Amygdala (tissue), 56 donors: Measurements from ENCODE around the gene TNFRSF14.

Experiments
- DNase-seq, 56 donors: peaks; one replicate each; lab custom pipeline; 2025; lab: John Stamatoyannopoulos, UW

Gene TNFRSF14

DNA sequence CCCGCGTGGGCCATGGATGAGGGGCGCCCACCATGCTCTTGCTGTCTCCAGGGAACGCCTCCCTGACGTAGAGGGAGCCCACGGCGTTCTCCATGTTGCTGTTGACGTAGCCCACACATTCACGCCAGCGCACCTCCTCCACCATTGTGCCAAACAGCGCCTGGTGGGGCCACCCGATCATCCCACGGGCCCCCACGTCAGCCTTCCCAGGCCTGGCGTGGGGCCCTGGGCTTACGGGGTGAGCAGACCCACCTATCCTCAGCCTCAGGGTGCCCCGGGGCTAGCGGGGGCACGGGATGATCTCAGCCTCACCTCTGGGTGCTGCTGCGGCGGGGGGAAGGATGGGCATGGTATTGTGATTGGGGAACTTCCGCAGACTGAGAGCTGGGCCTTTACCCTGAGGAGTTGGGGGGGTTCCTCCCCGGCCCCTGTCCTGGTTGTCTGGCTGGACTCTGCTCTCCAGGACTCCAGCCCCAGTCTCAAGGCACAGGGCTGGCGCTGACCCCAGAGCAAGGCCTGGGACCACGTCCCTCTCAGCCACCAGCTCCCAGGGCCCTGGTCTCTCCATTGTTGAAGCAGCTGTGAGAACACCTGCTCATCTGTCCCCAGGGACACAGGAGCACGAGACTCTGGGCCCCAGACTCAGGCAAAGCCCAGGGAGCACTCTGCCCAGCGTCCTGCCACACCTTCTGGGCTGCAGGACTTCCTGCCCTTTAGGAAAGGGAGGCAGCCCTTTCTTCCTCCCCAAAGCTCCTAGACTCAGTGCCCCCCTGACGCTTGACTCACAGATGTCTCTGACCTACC is 40.6 kb downstream of the TNFRSF14 start:
- DNase-seq = no peak

DNA sequence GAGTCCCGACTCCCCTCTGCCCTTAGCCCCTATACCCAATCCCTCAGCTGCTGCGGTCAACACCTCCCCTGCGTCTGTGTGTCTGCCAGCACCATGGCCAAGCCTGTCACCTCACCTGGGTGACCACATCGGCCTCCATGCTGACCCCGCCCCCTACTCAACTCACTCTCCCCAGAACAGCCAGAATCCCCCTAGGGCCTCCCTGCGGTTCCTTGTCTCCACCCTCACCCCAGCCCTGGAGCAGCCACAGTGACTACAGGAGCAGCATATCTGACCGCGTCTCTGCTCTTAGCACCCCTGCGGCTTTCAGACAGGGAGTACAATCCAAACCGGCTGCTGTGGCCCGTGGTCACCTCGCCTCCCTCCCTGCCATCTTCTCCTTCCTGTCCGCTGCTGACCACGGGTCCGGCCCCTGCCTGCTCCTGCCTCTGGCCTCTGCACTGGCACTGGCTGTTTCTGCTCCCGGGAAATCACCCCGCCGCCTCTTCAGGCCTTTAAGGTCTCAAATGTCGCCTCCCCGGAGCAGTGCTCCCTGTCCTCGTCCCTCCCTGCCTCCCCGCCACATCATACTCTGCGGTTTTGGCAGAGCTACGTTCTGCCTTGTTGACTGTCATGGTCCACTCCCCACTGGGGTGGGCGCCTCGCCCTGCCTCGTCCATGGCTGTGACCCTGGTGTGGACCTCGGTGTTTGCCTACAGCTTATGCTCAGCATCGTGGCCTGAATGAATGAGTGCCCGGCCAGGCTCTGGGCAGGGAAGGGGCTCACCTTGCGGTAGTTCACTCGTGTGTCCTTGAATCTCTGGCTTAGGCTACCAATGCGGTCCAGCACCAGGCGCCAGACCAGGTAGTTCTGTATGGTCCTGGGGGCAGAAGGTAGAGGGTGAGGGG is 41.5 kb downstream of the TNFRSF14 start:
- DNase-seq = no peak

DNA sequence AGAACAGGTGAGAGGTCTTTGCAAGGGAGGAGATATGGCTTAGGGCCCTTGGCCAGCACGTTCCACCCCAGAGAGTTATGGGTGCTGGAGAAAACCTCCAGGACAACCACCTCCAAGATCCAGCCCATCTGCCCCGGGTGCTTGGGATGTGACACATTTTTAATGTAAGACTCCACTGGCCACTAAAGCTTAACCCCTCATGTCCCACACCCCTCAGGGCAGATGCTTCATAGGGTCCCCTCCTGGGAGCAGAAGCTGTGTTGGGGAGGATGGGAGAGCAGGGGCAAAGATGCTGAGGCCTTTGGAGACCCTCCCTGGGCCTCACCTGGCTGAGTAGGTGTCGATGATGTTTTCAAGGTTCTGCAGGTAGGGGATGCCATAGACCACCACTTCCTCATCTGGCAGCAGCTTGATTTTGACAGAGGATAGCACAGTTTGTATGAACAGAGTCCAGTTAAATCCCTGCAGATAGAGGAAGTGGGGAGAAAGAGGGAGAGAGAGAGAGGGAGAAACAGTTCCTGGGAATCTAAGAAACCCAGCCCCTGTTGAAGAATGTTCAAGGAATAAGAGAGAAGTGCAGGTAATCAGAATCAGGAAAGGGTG is 42.3 kb downstream of the TNFRSF14 start:
- no peak for DNase-seq

DNA sequence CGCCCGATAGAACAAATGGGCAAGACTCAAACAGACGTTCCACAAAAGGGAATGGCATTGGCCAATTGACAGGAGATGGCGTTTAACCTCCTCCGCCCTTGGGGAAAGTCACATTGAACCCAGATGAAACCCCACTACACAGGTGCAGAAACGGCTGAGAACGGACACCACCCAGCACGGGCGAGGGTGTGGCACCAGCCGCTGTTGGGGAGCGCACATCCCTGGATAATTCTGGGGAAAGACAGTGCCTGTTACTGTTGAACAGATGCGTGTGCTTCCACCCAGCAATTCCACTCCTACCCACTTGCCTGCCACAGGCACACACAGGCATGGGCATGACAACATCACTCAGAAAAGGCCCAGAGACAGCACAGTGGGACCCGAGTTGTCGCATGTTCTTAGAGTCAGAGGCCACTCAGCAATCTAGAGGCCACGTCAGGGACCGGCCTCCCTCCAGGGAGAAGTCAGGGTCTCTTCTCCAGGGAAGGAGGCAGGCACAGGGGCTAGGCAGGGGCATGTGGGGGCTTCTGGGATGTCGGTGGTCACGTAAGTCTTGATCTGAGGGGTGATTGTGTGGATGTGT is 45.6 kb downstream of the TNFRSF14 start:
- DNase-seq = no peak

DNA sequence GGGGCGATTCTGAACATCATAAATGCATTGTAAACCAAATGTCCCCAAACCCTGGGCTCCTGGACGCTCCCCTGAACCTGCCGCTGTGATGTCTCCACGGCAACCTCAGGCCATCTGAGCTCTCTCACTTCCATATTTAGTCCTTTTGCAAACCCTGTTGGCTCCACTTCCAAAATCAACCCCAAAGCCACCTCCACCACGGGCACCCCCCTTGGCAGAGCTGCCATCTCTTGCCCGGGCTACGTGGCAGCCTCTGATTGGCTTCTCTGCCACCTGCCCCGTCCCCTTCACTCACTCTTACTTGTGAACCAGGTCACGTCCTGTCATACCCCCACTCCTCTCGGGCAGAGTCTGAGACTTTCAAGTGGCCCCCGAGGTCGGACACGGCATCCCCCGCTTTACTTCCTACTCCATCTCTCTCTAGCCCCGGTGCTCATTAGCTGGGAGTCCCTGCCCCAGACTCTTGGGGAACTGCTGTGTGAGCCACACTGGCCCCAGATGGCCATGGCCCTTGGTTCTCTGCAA is 46.2 kb downstream of the TNFRSF14 start:
- DNase-seq = no peak

DNA sequence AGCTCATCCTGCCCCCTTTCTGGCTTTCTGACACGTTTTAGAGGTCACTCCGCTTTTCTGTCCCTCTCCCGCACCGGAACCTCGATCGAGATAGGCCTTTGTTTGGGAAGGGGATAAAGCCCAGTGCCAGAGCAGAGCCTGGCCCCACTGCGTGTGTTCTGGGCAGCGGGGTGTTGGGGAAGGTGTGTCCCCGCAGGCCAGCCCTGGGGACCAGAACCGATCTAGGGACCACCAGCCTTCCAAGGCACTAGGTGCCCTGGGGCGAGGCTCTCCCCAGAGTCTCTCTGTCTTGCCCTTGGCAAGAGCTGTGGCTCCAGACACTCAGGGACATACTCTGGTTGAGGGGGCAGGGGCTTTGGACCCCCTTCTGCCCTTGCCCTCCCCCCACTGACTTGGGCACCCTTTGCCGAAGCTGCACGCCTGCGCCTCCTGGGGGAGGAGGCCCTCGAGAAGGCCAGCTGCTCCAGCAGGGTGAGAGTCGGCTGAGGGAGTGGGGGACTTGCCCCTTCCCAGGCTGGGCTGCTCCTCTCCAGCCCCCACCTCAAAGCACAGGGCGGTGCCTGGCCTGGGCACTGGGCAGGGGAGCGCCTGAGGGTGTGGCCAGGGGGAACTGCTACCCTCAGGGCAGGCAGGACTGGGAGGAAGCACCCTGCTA is 46.8 kb downstream of the TNFRSF14 start:
- no peak for DNase-seq

DNA sequence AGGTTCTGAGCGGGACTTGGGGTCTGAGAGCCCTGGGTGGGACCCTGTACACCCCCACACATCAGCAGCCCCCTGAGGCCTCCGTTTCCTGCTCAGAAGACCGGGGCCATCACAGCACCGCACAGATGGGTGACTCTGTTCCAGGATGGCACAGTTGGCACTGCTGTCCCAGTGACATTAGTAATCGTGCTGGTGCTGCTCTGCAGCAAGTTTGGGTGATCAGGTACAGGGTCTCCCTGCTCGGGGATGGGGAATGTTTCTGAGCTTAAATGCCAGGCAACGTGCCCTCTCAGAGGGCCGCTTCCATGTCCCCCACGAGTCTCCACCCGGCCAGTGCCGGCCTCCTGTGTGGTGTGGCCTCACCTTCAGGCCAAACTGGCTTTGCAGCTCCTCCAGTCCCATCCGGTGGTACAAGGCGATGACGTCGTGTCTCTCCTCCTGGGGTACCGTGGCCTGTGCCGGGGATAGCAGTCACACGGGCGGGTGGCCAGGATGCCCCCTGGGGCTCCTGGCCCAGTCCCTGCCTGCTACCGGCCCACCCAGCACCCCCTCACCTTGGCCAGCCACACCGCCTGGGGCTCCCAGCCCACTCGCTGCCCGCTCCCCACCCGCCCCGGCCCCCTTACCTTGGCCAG is 47.5 kb downstream of the TNFRSF14 start:
- no peak for DNase-seq

DNA sequence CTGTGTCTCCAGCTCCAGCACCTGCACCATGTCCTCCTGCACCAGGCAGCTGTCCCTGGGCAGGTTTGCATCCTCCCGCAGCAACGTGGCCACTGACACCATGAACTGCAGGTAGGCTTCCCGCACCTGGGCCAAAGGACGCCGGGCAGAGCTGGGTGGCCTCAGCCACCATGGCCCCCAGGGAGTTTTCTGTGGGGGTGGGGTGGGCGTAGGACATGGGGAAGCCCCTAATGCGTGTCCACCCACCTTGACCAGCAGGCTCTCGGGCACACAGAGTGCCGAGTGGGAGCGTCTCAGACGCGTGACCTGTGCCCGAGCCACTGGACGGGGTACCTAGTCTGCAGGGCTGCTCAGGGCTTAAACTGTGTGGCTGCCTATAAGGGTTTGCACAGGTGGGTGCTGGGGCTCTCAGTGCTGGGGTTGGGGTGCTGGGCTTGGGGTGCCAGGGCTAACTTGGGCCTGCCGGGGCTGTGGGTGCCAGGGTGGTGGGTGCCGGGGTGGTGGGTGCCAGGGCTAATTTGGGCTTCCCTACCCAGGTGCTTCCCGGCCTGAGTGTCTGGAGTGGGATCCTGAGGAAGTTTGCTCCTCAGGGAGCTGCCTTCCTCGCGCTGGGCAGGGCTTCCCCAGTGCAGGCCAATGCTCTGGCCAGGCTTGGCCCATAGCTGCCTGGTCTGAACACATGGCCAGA is 48.1 kb downstream of the TNFRSF14 start:
- DNase-seq = no peak

DNA sequence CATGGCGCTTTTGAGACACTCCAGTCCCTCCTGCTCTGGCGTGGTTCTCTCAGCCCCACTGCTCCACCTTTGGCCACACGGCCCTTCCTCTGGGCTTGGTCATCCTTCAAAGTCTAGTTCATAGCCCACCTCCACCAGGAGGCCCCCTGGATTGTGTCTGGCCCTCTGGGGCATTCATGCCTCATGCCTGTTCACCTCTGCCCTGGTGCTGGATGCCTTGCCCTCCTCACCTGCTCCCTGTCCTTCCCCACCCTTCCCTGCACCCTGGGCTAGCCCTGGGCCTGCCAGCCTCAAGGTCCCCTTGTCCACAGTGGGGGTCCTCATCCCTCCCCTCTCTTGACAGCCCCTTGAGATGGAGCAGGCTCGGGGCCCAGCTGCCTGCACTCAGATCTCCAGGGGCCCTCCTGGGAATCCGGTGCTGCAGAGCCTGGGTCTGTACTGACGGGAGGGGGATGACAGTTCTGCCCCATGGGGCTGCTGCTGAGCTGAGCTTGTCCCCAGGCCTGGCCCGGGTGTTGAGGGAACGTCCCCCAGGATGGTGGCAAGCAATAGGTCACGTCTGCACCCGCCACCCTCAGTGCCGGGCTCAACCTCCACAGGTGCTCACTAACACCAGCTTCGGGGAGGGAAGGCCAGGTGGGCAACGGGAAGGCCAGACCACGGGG is 48.8 kb downstream of the TNFRSF14 start:
- no peak for DNase-seq

DNA sequence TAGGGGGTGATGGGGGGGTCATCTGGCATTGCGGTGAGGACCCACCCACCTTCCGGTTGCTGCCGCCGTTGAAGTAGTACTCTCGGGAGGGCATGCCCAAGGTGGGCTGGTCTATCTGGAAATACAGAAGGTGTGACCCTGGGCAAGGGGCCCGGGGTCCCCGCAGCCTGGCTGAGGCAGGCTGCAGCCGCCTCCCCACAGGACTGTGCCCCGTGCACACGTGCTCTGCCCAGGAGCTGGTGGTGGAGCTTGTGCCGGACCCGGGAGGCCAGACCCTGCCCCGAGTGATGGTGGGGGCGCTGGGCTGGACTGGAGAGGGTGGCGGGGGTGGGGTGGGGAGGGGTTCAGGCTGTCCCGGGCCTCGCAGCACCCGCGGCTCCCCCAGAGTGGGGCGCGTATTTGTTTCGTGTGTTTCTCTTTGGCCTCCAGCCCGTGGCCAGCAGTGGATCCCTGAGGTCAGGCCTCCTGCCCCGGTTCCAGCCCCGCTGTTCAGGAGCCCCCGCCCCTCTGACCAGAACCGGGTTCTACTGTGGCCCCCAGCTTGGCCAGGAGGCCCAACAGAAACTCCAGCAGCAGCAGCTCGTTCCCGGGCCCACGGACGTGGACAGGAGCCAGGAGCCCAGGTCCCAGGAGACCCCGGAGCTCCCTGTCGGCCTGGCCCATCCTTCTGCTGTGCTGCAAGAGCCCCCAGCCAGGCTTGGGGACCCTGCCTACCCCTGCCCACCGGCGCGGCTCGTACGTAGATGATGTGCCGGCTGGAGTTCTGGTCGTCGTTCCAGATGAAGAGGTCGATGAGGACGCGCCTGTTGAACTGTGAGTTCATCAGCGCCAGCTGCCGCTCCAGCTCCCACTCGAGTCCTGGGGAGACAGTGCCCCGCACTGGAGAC is 49.6 kb downstream of the TNFRSF14 start:
- no peak for DNase-seq

DNA sequence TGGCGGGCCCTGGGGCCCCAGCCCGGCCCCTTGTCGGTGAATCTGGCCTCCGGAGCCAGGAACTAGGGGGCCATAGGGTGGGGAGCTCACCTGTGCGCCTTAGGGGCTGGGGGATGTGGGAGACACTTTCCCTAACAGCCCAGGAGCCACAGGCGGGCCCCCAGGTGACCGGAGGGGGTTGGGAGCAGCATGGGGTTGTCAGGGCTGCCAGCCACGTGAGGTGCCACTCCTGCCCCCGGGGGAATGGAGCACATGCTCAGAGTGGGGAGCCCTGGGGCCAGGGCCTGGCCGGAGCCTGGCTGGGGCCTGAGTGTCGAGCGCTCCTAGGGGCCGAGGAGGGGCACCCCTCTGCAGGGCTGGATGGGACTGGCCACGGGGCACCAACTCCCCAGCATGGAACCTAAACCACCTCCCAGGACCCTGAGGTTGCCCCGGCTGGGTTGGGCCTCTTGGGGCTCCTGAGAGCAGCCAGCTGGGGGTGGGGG is 50.3 kb downstream of the TNFRSF14 start:
- DNase-seq = no peak

DNA sequence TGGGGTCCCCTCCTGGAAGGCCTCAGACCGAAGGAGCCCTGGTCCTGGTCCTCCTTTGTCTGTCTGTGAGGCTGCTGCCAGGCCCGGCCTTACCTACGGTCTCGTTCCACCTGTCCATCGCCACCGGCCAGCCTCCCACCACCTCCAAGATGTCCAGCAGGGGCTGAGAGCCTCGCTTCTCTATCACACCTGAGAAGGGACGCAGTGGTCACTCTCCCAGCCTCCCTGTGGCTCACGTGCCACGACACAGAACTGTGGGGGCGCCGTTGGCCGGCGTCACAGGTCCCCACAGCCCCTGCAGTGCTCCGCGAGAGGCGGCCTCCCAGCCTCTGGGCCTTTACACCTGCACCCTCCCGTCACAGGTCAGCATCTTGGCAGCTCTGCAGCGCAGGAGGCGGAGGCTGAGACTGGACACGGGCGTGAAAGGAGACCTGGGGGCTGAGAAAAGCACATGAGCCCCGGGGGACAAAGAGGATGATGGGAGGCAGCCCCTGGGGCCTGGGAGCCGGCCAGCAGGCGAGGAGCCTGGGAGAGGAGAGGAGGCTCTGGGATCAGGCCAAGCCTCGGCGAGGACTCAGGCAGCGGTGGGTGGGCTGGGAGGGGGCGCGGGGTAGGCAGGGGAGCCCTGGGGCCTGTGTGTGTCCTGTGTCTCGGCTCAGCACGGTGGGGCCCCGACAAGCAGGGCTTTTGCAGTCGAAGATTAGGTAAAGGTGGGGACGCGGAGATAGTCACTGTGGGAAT is 50.9 kb downstream of the TNFRSF14 start:
- no peak for DNase-seq

DNA sequence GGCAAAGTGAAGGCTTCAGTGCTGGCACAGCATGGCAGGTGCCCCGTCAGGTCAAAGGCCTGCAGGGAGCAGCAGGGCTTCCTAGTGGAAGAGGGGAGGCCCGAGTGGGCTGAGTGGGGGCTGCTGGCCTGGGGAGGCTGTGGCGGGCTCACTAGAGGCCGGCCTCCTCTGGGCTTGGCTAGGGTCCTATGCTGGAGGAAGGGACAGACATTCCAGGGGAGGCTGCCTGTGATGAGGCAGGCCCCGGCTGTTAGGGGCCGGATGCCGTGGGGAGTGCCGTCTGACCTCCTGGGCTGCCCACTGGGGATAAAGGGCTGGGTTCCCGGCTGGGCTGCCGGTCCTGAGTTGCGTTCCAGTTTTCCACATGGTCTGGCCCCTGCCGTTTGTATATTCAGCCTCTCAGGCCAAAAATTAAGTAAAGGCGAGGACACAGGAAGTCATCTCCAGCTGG is 51.5 kb downstream of the TNFRSF14 start:
- no peak for DNase-seq

DNA sequence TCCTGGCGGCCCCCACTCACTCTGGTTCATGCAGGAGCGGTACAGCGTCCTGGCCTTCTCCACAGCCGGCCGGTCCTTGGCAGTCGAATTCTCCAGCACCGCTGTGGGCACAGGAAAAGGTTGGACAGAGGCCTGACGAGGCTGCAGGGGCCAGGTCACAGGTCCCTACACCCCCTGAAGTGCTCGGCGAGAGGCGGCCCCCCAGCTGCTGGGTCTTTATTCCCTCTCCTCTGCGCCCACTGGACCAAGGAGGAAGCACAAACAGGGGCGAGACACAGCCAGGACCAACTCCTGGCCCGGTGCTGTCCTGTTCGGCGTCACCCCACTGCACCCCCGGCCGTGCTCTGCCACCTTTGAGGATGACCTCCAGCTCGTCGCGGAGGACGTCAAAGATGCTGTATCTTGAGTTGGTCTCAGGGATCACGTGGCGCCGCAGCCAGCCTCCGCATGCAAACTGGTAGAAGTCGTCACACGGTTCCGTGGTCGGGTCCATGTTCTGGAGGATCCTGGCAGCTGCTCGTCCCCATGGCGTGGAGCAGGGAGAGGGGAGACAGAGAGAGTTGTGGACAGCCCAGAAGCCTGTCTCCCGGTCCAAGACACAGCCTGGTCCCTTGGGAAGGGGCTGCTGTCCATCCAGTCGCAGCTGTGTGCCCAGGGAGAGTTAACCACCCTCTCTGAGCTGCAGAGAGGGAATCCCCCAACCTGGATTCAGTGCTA is 53.3 kb downstream of the TNFRSF14 start:
- no peak for DNase-seq

DNA sequence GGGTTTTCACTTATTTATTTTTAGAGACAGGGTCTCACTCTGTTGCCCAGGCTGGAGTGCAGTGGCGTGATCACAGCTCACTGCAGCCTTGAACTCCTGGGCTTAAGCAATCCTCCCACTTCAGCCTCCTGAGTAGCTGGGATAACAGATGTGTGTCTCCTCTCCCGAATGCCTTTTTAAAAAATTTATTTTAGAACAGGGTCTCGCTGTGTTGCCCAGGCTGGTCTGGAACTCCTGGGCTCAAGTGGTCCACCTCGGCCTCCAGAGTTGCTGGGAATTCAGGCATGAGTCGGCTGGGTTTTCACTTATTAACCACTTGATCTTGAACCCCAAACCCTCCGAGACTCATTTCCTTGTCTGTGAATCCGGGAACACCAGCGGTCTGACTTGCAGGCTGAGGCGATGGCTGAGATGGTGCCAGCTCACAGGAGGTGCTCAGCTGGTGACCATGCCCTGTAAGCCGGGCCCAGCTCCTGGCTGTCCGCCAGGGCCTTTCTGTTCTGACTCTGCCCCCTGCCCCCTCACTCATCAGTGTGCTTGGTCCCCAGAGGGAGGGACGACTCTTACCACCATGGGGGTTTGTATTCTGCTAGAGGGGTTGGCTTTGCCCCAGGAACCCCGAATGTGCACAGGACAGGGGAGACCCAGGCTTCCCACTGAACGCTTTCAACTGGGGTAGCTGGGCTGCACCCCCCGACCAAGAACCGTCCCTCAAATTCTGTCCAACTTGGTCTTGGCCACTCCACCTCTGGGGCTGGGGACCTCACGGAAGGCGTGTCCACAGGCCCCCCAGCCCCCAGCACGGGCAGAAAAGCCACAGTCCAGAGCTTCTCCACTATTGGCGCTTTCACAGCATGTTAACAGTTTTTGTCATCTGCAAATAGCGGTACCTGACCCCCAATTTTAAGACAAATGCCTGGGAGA is 54.1 kb downstream of the TNFRSF14 start:
- DNase-seq = peak in 5 of 56 donors; percentile 10 to 35 (median 29)
